ENCODE results near the gene CCDC102B. TPM values are rescaled to one million over a fixed set of nuclear protein-coding genes. Genes with fewer than 3 reads are reported as not detected.

CCDC102B gene
- total RNA-seq, 6 experiments from 2014 or later, result 0.86 to 1.7 (median 1.2) TPM

GRCh38 chr18:68791801-68792200, 6.1 kb upstream of the CCDC102B start:
- H3K27ac ChIP-seq, result no peak overlapping the region

DNA sequence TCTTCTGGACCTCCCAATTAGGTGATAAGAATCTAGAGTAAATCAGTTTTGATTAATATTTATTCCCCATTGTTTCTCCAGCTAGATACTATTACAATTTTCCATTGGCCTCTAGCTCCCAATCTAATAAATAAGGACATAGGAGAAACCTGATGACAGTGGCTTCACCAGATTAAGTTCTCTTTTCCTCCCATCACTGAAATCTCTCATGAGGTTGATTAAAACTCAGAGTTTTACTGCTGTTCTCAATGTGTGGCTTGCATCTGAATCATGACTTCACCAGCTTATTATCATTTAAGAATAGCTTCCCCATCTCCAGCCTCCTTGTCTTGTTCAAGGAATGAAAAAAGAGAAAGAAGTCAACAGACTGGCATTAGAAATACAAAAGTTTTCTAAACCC, 3.9 kb upstream of the CCDC102B start:
- DNase-seq (no peak), ATAC-seq (no peak)
- TF ChIP-seq POLR2A (IDR thresholded peaks at IDR 0.05), result no peak
- TF ChIP-seq, protein P1, sequence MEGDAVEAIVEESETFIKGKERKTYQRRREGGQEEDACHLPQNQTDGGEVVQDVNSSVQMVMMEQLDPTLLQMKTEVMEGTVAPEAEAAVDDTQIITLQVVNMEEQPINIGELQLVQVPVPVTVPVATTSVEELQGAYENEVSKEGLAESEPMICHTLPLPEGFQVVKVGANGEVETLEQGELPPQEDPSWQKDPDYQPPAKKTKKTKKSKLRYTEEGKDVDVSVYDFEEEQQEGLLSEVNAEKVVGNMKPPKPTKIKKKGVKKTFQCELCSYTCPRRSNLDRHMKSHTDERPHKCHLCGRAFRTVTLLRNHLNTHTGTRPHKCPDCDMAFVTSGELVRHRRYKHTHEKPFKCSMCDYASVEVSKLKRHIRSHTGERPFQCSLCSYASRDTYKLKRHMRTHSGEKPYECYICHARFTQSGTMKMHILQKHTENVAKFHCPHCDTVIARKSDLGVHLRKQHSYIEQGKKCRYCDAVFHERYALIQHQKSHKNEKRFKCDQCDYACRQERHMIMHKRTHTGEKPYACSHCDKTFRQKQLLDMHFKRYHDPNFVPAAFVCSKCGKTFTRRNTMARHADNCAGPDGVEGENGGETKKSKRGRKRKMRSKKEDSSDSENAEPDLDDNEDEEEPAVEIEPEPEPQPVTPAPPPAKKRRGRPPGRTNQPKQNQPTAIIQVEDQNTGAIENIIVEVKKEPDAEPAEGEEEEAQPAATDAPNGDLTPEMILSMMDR (IDR thresholded peaks at IDR 0.05), result no peak
- H3K27ac ChIP-seq, result no peak overlapping the region
- no peaks in the 10 kb centered on the region for H3K9me3 ChIP-seq
- no peaks in the 10 kb centered on the region for H3K27me3 ChIP-seq
- intact Hi-C loops (cut with DNase I), result no loop called here
- H3K36me3 ChIP-seq, result no peaks in the 10 kb centered on the region
- H3K4me1 ChIP-seq, result no peaks in the 10 kb centered on the region
- H3K4me3 ChIP-seq, result no peak overlapping the region

More at GRCh38 chr18:68791801-68792200, 6.1 kb upstream of the CCDC102B start:
- no peaks in the 10 kb centered on the region for H3K36me3 ChIP-seq
- H3K27me3 ChIP-seq, result no peaks in the 10 kb centered on the region
- TF ChIP-seq, protein P1 (IDR thresholded peaks at IDR 0.05), result no peak
- no peak for TF ChIP-seq POLR2A (IDR thresholded peaks at IDR 0.05)
- DNase-seq, result no peak
- H3K4me3 ChIP-seq, result no peak overlapping the region
- WGBS (ENCODE audit: insufficient coverage, low coverage, low lambda C conversion rate, missing lambda C conversion rate), result 63% methylated on average over 2 of the region's 2 CpGs
- no peak for ATAC-seq
- intact Hi-C loops (cut with DNase I), result no loop called here
- no peaks in the 10 kb centered on the region for H3K9me3 ChIP-seq
- no peaks in the 10 kb centered on the region for H3K4me1 ChIP-seq

DNA sequence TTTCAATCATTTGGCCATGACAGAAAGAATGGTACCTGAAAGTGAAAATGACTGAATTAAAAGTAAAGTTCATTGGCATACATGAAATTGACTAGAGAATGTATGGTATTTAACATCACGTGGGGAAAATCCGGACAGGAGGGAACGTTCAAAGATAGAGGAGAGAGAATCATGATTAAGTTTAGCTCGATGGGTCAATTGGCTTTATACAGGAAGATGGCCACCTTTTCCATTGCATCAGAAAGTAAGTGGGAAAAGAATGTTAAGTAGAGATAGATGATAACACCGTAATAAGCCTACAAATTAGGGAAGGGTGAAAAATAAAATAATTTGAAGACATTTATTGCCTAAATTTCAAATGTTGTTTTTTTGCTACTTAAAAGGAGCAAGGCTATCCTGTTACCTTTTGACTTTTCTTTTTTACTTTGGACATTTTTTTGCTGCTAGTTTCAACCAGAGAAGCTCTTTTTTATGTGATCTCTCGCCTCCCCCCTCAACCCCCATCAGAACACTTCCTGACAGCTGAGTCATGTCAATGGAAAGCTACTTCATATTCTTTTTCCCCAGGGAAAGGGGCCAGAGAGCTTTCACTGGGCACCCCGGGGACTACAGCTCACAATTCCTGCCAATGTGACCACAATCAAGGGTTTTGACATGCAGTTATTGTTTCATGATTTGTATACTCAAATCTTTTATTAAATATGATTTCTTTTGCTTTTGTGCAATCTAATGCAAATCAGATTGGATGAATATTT, 767 bp upstream of the CCDC102B start:
- no peaks in the 10 kb centered on the region for H3K27me3 ChIP-seq
- H3K9me3 ChIP-seq, result no peaks in the 10 kb centered on the region
- TF ChIP-seq, protein P1 (IDR thresholded peaks at IDR 0.05), result no peak
- no peak for TF ChIP-seq POLR2A (IDR thresholded peaks at IDR 0.05)
- no peak overlapping the region for H3K27ac ChIP-seq
- no peak overlapping the region for H3K4me3 ChIP-seq
- no peak for ATAC-seq
- intact Hi-C loops (cut with DNase I), result no loop called here
- no peak for DNase-seq
- no peaks in the 10 kb centered on the region for H3K36me3 ChIP-seq
- WGBS (ENCODE audit: insufficient coverage, low coverage, low lambda C conversion rate, missing lambda C conversion rate), result 46% methylated on average over 7 of the region's 7 CpGs
- no peaks in the 10 kb centered on the region for H3K4me1 ChIP-seq

DNA sequence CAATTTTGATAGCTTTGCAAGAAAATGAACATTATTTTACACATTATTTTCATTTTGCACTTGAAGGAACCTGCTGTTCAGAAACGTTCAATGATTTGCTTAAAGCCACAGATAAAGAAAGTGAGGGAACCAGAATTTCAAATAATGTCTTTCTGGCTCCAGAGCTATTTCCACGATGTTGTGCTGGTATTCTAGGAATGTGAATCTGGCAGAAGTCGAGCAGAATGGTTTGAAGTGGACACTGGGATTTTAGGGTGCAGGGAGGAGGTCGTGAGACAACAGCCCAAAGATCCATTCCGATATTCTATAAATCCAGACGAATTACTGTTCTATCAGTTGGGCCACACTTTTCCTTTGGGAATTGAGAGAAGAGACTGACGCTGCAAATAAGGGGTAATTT, 2.2 kb downstream of the CCDC102B start:
- intact Hi-C loops (cut with DNase I), result no loop called here
- Histone ChIP-seq H3K4me1 (no peaks in the 10 kb centered on the region), H3K27ac (no peak overlapping the region), H3K36me3 (no peaks in the 10 kb centered on the region), H3K9me3 (no peaks in the 10 kb centered on the region), H3K27me3 (no peaks in the 10 kb centered on the region), H3K4me3 (no peak overlapping the region)
- WGBS (ENCODE audit: insufficient coverage, low coverage, low lambda C conversion rate, missing lambda C conversion rate), result 41% methylated on average over 7 of the region's 7 CpGs
- no peak for DNase-seq
- no peak for ATAC-seq
- no peak for TF ChIP-seq POLR2A (IDR thresholded peaks at IDR 0.05)
- TF ChIP-seq, protein P1 (IDR thresholded peaks at IDR 0.05), result no peak

All from right lobe of liver (tissue), 6 donors.